PFSK-1 (cell line): ENCODE data around the gene MAP3K10. TPM values are rescaled to one million over a fixed set of nuclear protein-coding genes. Genes with fewer than 3 reads are reported as not detected.

Experiments used
- FOXP2 ChIP-seq: optimal IDR thresholded peaks from 2 replicates; pipeline ENCODE3; 2011; ENCODE audit warnings: borderline replicate concordance, control low read depth, inconsistent platforms; ENCODE audit not compliant: insufficient read depth; ENCODE audit errors: extremely low read length, extremely low read depth
- POLR2AphosphoS5 ChIP-seq: IDR thresholded peaks from 2 replicates; pipeline ENCODE4 v1.6.1; 2012; ENCODE audit warnings: low read depth, mild to moderate bottlenecking, control low read depth, low read length, moderate library complexity
- REST ChIP-seq, 2 experiments: IDR thresholded peaks; 2 replicates each; pipeline versions ENCODE4 v1.6.1 to v1.8.0; 2011 to 2012; ENCODE audit warnings: low read depth in 2 of 2, low read length in 2 of 2, control low read depth in 1 of 2, inconsistent platforms in 1 of 2, mild to moderate bottlenecking in 1 of 2, moderate library complexity in 1 of 2; ENCODE audit not compliant: insufficient read depth in 1 of 2
- SIN3A ChIP-seq: IDR thresholded peaks from 2 replicates; pipeline ENCODE4 v1.6.1; 2012; ENCODE audit warnings: mild to moderate bottlenecking, low read length, moderate library complexity, borderline replicate concordance; ENCODE audit not compliant: insufficient read depth
- TAF1 ChIP-seq: IDR thresholded peaks from 2 replicates; pipeline ENCODE4 v1.6.1; 2012; ENCODE audit warnings: low read length, control low read depth, borderline replicate concordance; ENCODE audit not compliant: insufficient read depth
- polyA plus RNA-seq: library from polyadenylated mRNA; unstranded; fragments of >200 nt; gene quantifications from one replicate; pipeline ENCODE4 v1.2.1, GENCODE V29; 2012; ENCODE audit warnings: low read depth, missing spikeins; ENCODE audit not compliant: insufficient read length

MAP3K10 gene
- 41.3 TPM for polyA plus RNA-seq

- TF ChIP-seq FOXP2 (peak; percentile 19), POLR2AphosphoS5 (0 out of 2 replicates have a peak, but pooled peaks have one; percentile 36), SIN3A (no peak), TAF1 (0 out of 2 replicates have a peak, but pooled peaks have one; percentile 16), REST (IDR thresholded peaks at IDR 0.05; ENCODE audit: insufficient read depth in 1 of 2, low read depth in 2 of 2, low read length in 2 of 2) (no peak)
Measured at GRCh38 chr19:40190891-40191835, at the start of gene MAP3K10. Gene MAP3K10, plus strand, starts transcription at chr19:40191426. Its CDS starts 606 bp downstream, at chr19:40192032.

- no peak for TF ChIP-seq TAF1
- TF ChIP-seq FOXP2 = no peak
- TF ChIP-seq POLR2AphosphoS5 = no peak
- no peak for TF ChIP-seq SIN3A
- TF ChIP-seq REST (IDR thresholded peaks at IDR 0.05; ENCODE audit: insufficient read depth in 1 of 2, low read depth in 2 of 2, low read length in 2 of 2) = no peak
Measured at GRCh38 chr19:40141551-40141950, 49.7 kb upstream of the MAP3K10 start.

GRCh38 chr19:40143612-40144011, 47.6 kb upstream of the MAP3K10 start:
- TF ChIP-seq FOXP2 = no peak
- no peak for TF ChIP-seq POLR2AphosphoS5
- no peak for TF ChIP-seq REST (IDR thresholded peaks at IDR 0.05; ENCODE audit: insufficient read depth in 1 of 2, low read depth in 2 of 2, low read length in 2 of 2)
- TF ChIP-seq SIN3A = no peak
- no peak for TF ChIP-seq TAF1

GRCh38 chr19:40144151-40144550, 47.1 kb upstream of the MAP3K10 start:
- no peak for TF ChIP-seq REST (IDR thresholded peaks at IDR 0.05; ENCODE audit: insufficient read depth in 1 of 2, low read depth in 2 of 2, low read length in 2 of 2)
- no peak for TF ChIP-seq POLR2AphosphoS5
- no peak for TF ChIP-seq FOXP2
- TF ChIP-seq TAF1 = no peak
- TF ChIP-seq SIN3A = no peak
